H1 (cell line): Measurements from ENCODE around the gene CHPF. TPM values are rescaled to one million over a fixed set of nuclear protein-coding genes. Genes with fewer than 3 reads are reported as not detected.

Experiments
- CTCF ChIA-PET: fragments of 300-600 bp; sonication (Branson Sonifier 250); formaldehyde crosslinking; loops from one replicate; lab custom pipeline; 2021; ENCODE audit not compliant: partially characterized antibody; lab: Charles Lee
- POLR2A ChIA-PET: fragments of 300-600 bp; sonication (Branson Sonifier 250); formaldehyde crosslinking; loops from one replicate; lab custom pipeline; 2021; ENCODE audit warnings: inconsistent platforms; ENCODE audit not compliant: partially characterized antibody; lab: Charles Lee
- DNase-seq, 2 experiments: peaks; one replicate each; pipeline versions ENCODE4 v3.0.0 to v3.0.0-alpha.2; 2010 to 2022; ENCODE audit warnings: low spot score in 2 of 2, low read depth in 1 of 2, mixed read lengths in 1 of 2
- FAIRE-seq: peaks from 2 replicates; lab custom pipeline; 2011; peaks lifted over from hg19 to GRCh38; lab: Jason Lieb, UNC
- H2AFZ ChIP-seq: 2 replicates; pipeline ENCODE4 v1.8.1; 2012; ENCODE audit warnings: low read length, inconsistent platforms
- H2AK5ac ChIP-seq: 2 replicates; pipeline ENCODE4 v1.6.1; 2013; ENCODE audit warnings: low read depth, low read length
- H2BK120ac ChIP-seq: replicated peaks from 2 replicates; pipeline ENCODE3; 2013; ENCODE audit warnings: low read depth, low read length, inconsistent platforms
- H2BK12ac ChIP-seq: 2 replicates; pipeline ENCODE4 v1.6.1; 2013; ENCODE audit warnings: low read depth, low read length
- H2BK15ac ChIP-seq: 2 replicates; pipeline ENCODE4 v1.6.1; 2013; ENCODE audit warnings: low read length
- H2BK20ac ChIP-seq: 2 replicates; pipeline ENCODE4 v1.6.1; 2013; ENCODE audit warnings: low read length
- H2BK5ac ChIP-seq: 2 replicates; pipeline ENCODE4 v1.6.1; 2013; ENCODE audit warnings: low read depth, low read length
- H3K14ac ChIP-seq: 2 replicates; pipeline ENCODE4 v1.6.1; 2013; ENCODE audit warnings: inconsistent platforms; ENCODE audit not compliant: insufficient read length
- H3K18ac ChIP-seq: 2 replicates; pipeline ENCODE4 v1.6.1; 2013; ENCODE audit warnings: low read length; ENCODE audit errors: extremely low read depth
- H3K23ac ChIP-seq: 2 replicates; pipeline ENCODE4 v1.6.1; 2013; ENCODE audit warnings: inconsistent platforms; ENCODE audit not compliant: insufficient read length
- H3K23me2 ChIP-seq: 2 replicates; pipeline ENCODE4 v1.6.1; 2013; ENCODE audit warnings: low read depth, low read length
- H3K27ac ChIP-seq: 2 replicates; pipeline ENCODE4 v1.6.1; 2011; ENCODE audit warnings: low read depth, low read length, inconsistent platforms
- H3K27me3 ChIP-seq, 4 experiments: replicated peaks in 1 of 4; 1 replicate in 1 of 4; 2 replicates in 3 of 4; pipeline versions ENCODE4 v1.6.1 to v1.8.1; 2011 to 2013; ENCODE audit warnings: low read length in 3 of 4, mild to moderate bottlenecking in 3 of 4, inconsistent platforms in 2 of 4, mixed read lengths in 2 of 4, moderate library complexity in 1 of 4; ENCODE audit not compliant: control insufficient read depth in 3 of 4, insufficient read depth in 3 of 4; ENCODE audit errors: extremely low read depth in 1 of 4
- H3K36me3 ChIP-seq, 4 experiments: 2 replicates each; pipeline versions ENCODE4 v1.6.1 to v1.8.1; 2011 to 2013; ENCODE audit warnings: mild to moderate bottlenecking in 4 of 4, low read length in 3 of 4, moderate library complexity in 2 of 4, control low read depth in 1 of 4, inconsistent platforms in 1 of 4; ENCODE audit not compliant: insufficient read depth in 4 of 4, control insufficient read depth in 2 of 4
- H3K4ac ChIP-seq: replicated peaks from 2 replicates; pipeline ENCODE3; 2013; ENCODE audit warnings: low read length, low read depth, mixed read lengths, inconsistent platforms; ENCODE audit not compliant: insufficient read length
- H3K4me1 ChIP-seq, 4 experiments: replicated peaks in 1 of 4; 1 replicate in 1 of 4; 2 replicates in 3 of 4; pipeline versions ENCODE4 v1.6.1 to v1.8.1; 2011 to 2013; ENCODE audit warnings: low read length in 3 of 4, inconsistent platforms in 2 of 4, mixed read lengths in 1 of 4; ENCODE audit not compliant: insufficient read depth in 4 of 4, control insufficient read depth in 3 of 4
- H3K4me2 ChIP-seq, 2 experiments: 2 replicates each; pipeline versions ENCODE4 v1.6.1 to v1.8.1; 2011 to 2013; ENCODE audit warnings: low read depth in 2 of 2, low read length in 2 of 2, control low read depth in 1 of 2, inconsistent platforms in 1 of 2, mild to moderate bottlenecking in 1 of 2; ENCODE audit not compliant: insufficient read depth in 1 of 2
- H3K4me3 ChIP-seq, 4 experiments: fragments of 200-600, 300-600 bp in 1 of 4; sonication (generic), shearing (Covaris generic), sonication (Bioruptor Twin) in 1 of 4; 2 replicates each; pipeline versions ENCODE4 v1.5.1 to v1.8.1; 2011 to 2016; ENCODE audit warnings: low read length in 4 of 4, low read depth in 3 of 4, control low read depth in 2 of 4, inconsistent platforms in 2 of 4, mild to moderate bottlenecking in 2 of 4, mixed read lengths in 1 of 4, moderate library complexity in 1 of 4; ENCODE audit not compliant: insufficient read depth in 2 of 4; ENCODE audit errors: extremely low read depth in 1 of 4
- H3K56ac ChIP-seq: replicated peaks from 2 replicates; pipeline ENCODE3; 2013; ENCODE audit warnings: low read depth, mild to moderate bottlenecking, mixed read lengths, low read length, inconsistent platforms; ENCODE audit not compliant: insufficient read length
- H3K79me1 ChIP-seq: 2 replicates; pipeline ENCODE4 v1.6.1; 2013; ENCODE audit warnings: low read depth, low read length, control low read depth
- H3K79me2 ChIP-seq, 2 experiments: 2 replicates each; pipeline versions ENCODE4 v1.6.1 to v1.8.1; 2012 to 2013; ENCODE audit warnings: low read length in 2 of 2, mild to moderate bottlenecking in 2 of 2, inconsistent platforms in 1 of 2; ENCODE audit not compliant: insufficient read depth in 2 of 2, control insufficient read depth in 1 of 2
- H3K9ac ChIP-seq, 4 experiments: replicated peaks in 1 of 4; 1 replicate in 1 of 4; 2 replicates in 3 of 4; pipeline versions ENCODE4 v1.6.1 to v1.8.1; 2011 to 2013; ENCODE audit warnings: low read depth in 3 of 4, low read length in 3 of 4, control low read depth in 2 of 4, mild to moderate bottlenecking in 2 of 4, moderate library complexity in 2 of 4, inconsistent platforms in 1 of 4; ENCODE audit errors: extremely low read depth in 1 of 4
- H3K9me3 ChIP-seq, 2 experiments: 2 replicates each; pipeline versions ENCODE4 v1.6.1 to v1.8.1; 2012 to 2013; ENCODE audit warnings: mild to moderate bottlenecking in 2 of 2, moderate library complexity in 2 of 2, control low read depth in 1 of 2, inconsistent platforms in 1 of 2, low read depth in 1 of 2, low read length in 1 of 2, mixed read lengths in 1 of 2; ENCODE audit not compliant: insufficient read depth in 2 of 2
- H4K20me1 ChIP-seq, 2 experiments: replicated peaks in 1 of 2; 2 replicates each; pipeline versions ENCODE3 to v1.8.1; 2011 to 2013; ENCODE audit warnings: inconsistent platforms in 2 of 2, low read length in 2 of 2, mild to moderate bottlenecking in 1 of 2; ENCODE audit not compliant: insufficient read depth in 2 of 2, control insufficient read depth in 1 of 2
- H4K5ac ChIP-seq: 2 replicates; pipeline ENCODE4 v1.6.1; 2013; ENCODE audit warnings: low read length, low read depth, mixed read lengths, inconsistent platforms; ENCODE audit not compliant: insufficient read length
- H4K8ac ChIP-seq: 2 replicates; pipeline ENCODE4 v1.8.0; 2013; ENCODE audit warnings: mild to moderate bottlenecking, moderate library complexity, low read length, inconsistent platforms; ENCODE audit not compliant: insufficient read depth; ENCODE audit errors: extremely low read depth
- H4K91ac ChIP-seq: replicated peaks from 2 replicates; pipeline ENCODE3; 2013; ENCODE audit warnings: low read length, mixed read lengths, inconsistent platforms; ENCODE audit not compliant: insufficient read length
- CREB1 ChIP-seq: IDR thresholded peaks from 2 replicates; pipeline ENCODE4 v1.6.1; 2012; ENCODE audit warnings: inconsistent platforms
- CTCF ChIP-seq, 3 experiments: IDR thresholded peaks; 1 replicate in 2 of 3; 2 replicates in 1 of 3; pipeline versions ENCODE4 v1.5.1 to v1.6.1; 2011; ENCODE audit warnings: low read length in 3 of 3, mild to moderate bottlenecking in 3 of 3, inconsistent platforms in 2 of 3, low read depth in 1 of 3, moderate library complexity in 1 of 3; ENCODE audit not compliant: insufficient read depth in 1 of 3; ENCODE audit errors: control extremely low read depth in 1 of 3
- EZH2 ChIP-seq: fragments of 200-600 bp; sonication (generic); IDR thresholded peaks from 2 replicates; pipeline ENCODE4 v1.7.1; 2012; ENCODE audit warnings: low read depth, mild to moderate bottlenecking, moderate library complexity, low read length, inconsistent platforms; ENCODE audit not compliant: severe bottlenecking
- HDAC2 ChIP-seq, 2 experiments: fragments of 300-600 bp in 1 of 2; sonication (generic) in 1 of 2; IDR thresholded peaks; 2 replicates each; pipeline ENCODE4 v1.6.1; 2011 to 2012; ENCODE audit warnings: low read depth in 2 of 2, low read length in 2 of 2, mild to moderate bottlenecking in 2 of 2, moderate library complexity in 2 of 2, borderline replicate concordance in 1 of 2, inconsistent platforms in 1 of 2
- POLR2AphosphoS5 ChIP-seq: IDR thresholded peaks from 2 replicates; pipeline ENCODE4 v1.6.1; 2011; ENCODE audit warnings: low read depth, low read length
- SIRT6 ChIP-seq: IDR thresholded peaks from one replicate; pipeline ENCODE4 v1.7.1; 2012; ENCODE audit warnings: low read length, inconsistent platforms
- WGBS, 2 experiments: shearing (Covaris generic) in 1 of 2; methylation state at CpG; one replicate each; pipeline versions ENCODE4 v1.1.6 to v1.1.7; 2013 to 2015; ENCODE audit warnings: low lambda C conversion rate in 2 of 2, mixed read lengths in 2 of 2, inconsistent platforms in 1 of 2, low coverage in 1 of 2, missing lambda C conversion rate in 1 of 2; ENCODE audit not compliant: insufficient replicate concordance in 2 of 2, insufficient coverage in 1 of 2, insufficient read length in 1 of 2; ENCODE audit errors: extremely low coverage in 1 of 2, missing lambda C conversion rate in 1 of 2; 5-methylcytosine and 5-hydroxymethylcytosine counted together
- polyA plus RNA-seq, 7 experiments: library from polyadenylated mRNA; depleted of rRNA in 3 of 7; stranded (reverse) in 5 of 7; unstranded in 2 of 7; fragments of >200 nt in 5 of 7; fragments of 200-250 nt in 2 of 7; gene quantifications; 1 replicate in 5 of 7; 2 replicates in 1 of 7; 4 replicates in 1 of 7; pipeline versions ENCODE4 v1.2.1 to v1.2.3, GENCODE V29; 2011 to 2013; ENCODE audit warnings: missing spikeins in 2 of 7, mixed read lengths in 2 of 7
- total RNA-seq: library from RNA; stranded (reverse); fragmentation: NEBNext Ultra II Directional; extraction: Animal tissue kit (Norgen Biotek cat#: 25700); gene quantifications from 2 replicates; pipeline ENCODE4 v1.2.1, GENCODE V29; 2021
- TF ChIP-seq, protein P1 (sequence below): IDR thresholded peaks from 2 replicates; pipeline ENCODE4 v1.6.1; 2012; ENCODE audit warnings: inconsistent platforms

The CHPF gene
- total and polyA plus RNA-seq, 2 of the 8 experiments (the other 6 are each of a cell fraction or from before 2014, with no cell fraction given), result 62.9 to 67.3 TPM

DNA sequence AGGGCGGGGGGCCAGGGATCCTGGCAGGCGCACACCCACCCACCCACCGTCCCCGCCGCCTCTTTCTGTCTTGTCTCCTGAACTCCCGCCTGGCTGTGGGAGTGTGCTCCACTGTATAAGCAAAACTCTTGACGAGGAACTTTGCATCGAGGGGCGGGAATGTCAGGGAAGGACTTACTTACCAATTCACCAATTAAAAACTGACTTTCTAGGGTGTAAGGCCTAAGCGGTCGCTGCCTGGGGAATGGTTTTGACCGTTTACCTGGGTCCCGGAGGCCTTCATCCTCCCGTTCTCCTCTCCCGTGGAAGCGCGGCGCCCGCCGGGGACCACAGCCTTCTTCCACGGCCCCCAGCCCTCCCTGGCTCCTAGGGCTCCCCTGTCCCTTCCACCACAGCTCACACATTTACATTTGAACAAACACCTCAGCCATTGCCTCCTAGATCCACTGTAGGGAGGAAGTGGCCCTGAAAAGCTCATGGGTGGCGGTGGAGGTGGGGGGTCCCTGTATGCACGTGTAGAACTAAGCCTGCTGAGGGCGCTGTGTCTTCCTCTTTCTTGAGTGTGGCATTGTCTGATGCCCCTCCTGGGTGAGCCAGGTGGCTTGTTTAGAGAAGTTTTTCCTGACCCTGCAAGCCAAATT lies 20.5 kb downstream of the CHPF start:
- Histone ChIP-seq H3K36me3 (no peaks in the 10 kb centered on the region), H2AK5ac (no peak overlapping the region), H4K20me1 (no peaks in the 10 kb centered on the region), H2BK12ac (peak overlapping the region; percentile 63; the same call in 1 of the 2 replicates), H3K56ac (no peak overlapping the region), H3K4ac (peak overlapping the region; percentile 49), H3K9ac (peak overlapping the region in 1 of 4 experiments; percentile 51; a peak in 1 of 7 replicates), H3K23me2 (peaks cover 2% of the 10 kb centered on the region; the same call in 1 of the 2 replicates), H4K5ac (peak overlapping the region; percentile 18), H3K27me3 (peaks cover 0 to 9% (median 3%) of the 10 kb centered on the region in 4 experiments; a peak in 2 of 7 replicates), H3K4me2 (peak overlapping the region; percentile 81 to 92), H2AFZ (peak overlapping the region; percentile 46; the same call in 1 of the 2 replicates), H2BK15ac (no peak overlapping the region), H3K79me1 (no peaks in the 10 kb centered on the region), H2BK5ac (peak overlapping the region; percentile 41; the same call in 1 of the 2 replicates), H2BK120ac (peak overlapping the region; percentile 58), H2BK20ac (peak overlapping the region; percentile 9; the same call in 1 of the 2 replicates), H3K4me3 (peak overlapping the region; percentile 38 to 63 (median 52)), H3K9me3 (no peaks in the 10 kb centered on the region), H4K91ac (peak overlapping the region; percentile 76), H3K18ac (peak overlapping the region; percentile 76; the same call in 1 of the 2 replicates), H4K8ac (0 out of 2 replicates have a peak overlapping the region, but pooled peaks have one; percentile 16), H3K14ac (no peak overlapping the region), H3K4me1 (peaks cover 0 to 27% (median 19%) of the 10 kb centered on the region in 4 experiments; a peak in 6 of 7 replicates), H3K23ac (no peak overlapping the region), H3K79me2 (no peaks in the 10 kb centered on the region), H3K27ac (no peak overlapping the region)
- no peak for DNase-seq
- CTCF ChIA-PET, result interaction anchor here (0.6 to 113.1 kb wide), 20 partner anchors 10 to 633 kb away, joined by 3 to 7248 read pairs (median 4); partner anchors contain the start of genes ASIC4, DES, DNPEP and GMPPA
- no peak for FAIRE-seq
- POLR2A ChIA-PET, result interaction anchor here (0.6 to 2.7 kb wide), 12 partner anchors 12 to 55 kb away, joined by 3 to 10 read pairs (median 6); partner anchors contain the start of genes CHPF, GMPPA and TMEM198
- 10% methylated on average over 21 of the region's 24 CpGs; no CpG with 5 or more reads in 1 of the 2 experiments for WGBS, 2 experiments
- TF ChIP-seq, protein P1, sequence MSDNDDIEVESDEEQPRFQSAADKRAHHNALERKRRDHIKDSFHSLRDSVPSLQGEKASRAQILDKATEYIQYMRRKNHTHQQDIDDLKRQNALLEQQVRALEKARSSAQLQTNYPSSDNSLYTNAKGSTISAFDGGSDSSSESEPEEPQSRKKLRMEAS, result peak; percentile 83
- peak; percentile 52 for TF ChIP-seq CREB1
- peak in 2 of 3 experiments; percentile 69; a peak in 3 of 4 replicates for TF ChIP-seq CTCF (IDR thresholded peaks at IDR 0.05; ENCODE audit: control extremely low read depth in 1 of 3, insufficient read depth in 1 of 3, low read depth in 1 of 3, low read length in 3 of 3)
- no peak for TF ChIP-seq POLR2AphosphoS5
- peak; percentile 45 for TF ChIP-seq EZH2
- TF ChIP-seq SIRT6, result no peak
- peak in 1 of 2 experiments; percentile 64; a peak in 1 of 4 replicates for TF ChIP-seq HDAC2 (IDR thresholded peaks at IDR 0.05; ENCODE audit: borderline replicate concordance in 1 of 2, low read depth in 2 of 2, low read length in 2 of 2)
